HCT116 (cell line): Measurements from ENCODE around the gene BOD1. TPM values are rescaled to one million over a fixed set of nuclear protein-coding genes. Genes with fewer than 3 reads are reported as not detected.

Experiments used
- ATAC-seq: fragments of 200-7000 bp; cut with Tn5 transposase; 2 replicates; pipeline ENCODE4 v1.9.1; 2020; ENCODE audit warnings: mild to moderate bottlenecking, moderate library complexity
- BruUV-seq: library from RNA; stranded (reverse); fragments of 400-500 nt; replicated peaks from 2 replicates; lab custom pipeline; 2021; lab: Mats Ljungman, UMichigan
- CTCF ChIA-PET: fragments of 300-600 bp; sonication (Branson Sonifier 250); formaldehyde crosslinking; loops from one replicate; lab custom pipeline; 2021; ENCODE audit warnings: antibody characterized with exemption; lab: Charles Lee
- POLR2A ChIA-PET: fragments of 300-600, 350-600 bp; sonication (Branson Sonifier 250); formaldehyde crosslinking; loops from one replicate; lab custom pipeline; 2021; ENCODE audit warnings: antibody characterized with exemption; lab: Charles Lee
- RAD21 ChIA-PET, 2 experiments: fragments of 300-600 bp; sonication (Branson Sonifier 250); formaldehyde crosslinking; loops; one replicate each; lab custom pipeline; 2023; ENCODE audit warnings: low total read pairs in 2 of 2; ENCODE audit not compliant: uncharacterized antibody in 2 of 2, unreplicated experiment in 2 of 2, low non-redundant PET in 1 of 2; lab: Charles Lee
- DNase-seq: peaks from one replicate; pipeline ENCODE4 v3.0.0-alpha.2; 2010; ENCODE audit warnings: low read depth, low spot score
- H2AFZ ChIP-seq: fragments of 200-600 bp; shearing (Covaris generic), sonication (generic); 2 replicates; pipeline ENCODE4 v1.6.1; 2017; ENCODE audit warnings: low read depth, mixed run types, mixed read lengths, antibody characterized with exemption, low read length; ENCODE audit not compliant: poor library complexity, severe bottlenecking
- H3K27ac ChIP-seq: 2 replicates; pipeline ENCODE4 v1.5.1; 2012; ENCODE audit warnings: low read depth, low read length
- H3K27me3 ChIP-seq: fragments of 200-600 bp; sonication (generic); 2 replicates; pipeline ENCODE4 v1.6.1; 2016; ENCODE audit warnings: mixed run types, low read length, mixed read lengths; ENCODE audit not compliant: insufficient read depth
- H3K36me3 ChIP-seq, 2 experiments: fragments of 200-500 bp in 1 of 2; fragments of 200-600 bp in 1 of 2; sonication (Bioruptor generic) in 1 of 2; sonication (generic) in 1 of 2; 2 replicates each; pipeline versions ENCODE4 v1.5.1 to v1.6.1; 2014 to 2016; ENCODE audit warnings: low read length in 2 of 2, inconsistent platforms in 1 of 2, mixed read lengths in 1 of 2, mixed run types in 1 of 2; ENCODE audit not compliant: insufficient read depth in 2 of 2, control insufficient read depth in 1 of 2
- H3K4me1 ChIP-seq, 2 experiments: fragments of 200-600 bp in 1 of 2; sonication (generic) in 1 of 2; 2 replicates each; pipeline versions ENCODE4 v1.5.1 to v1.6.1; 2012 to 2017; ENCODE audit warnings: low read length in 2 of 2, inconsistent platforms in 1 of 2, mild to moderate bottlenecking in 1 of 2, mixed read lengths in 1 of 2, mixed run types in 1 of 2, moderate library complexity in 1 of 2; ENCODE audit not compliant: insufficient read depth in 2 of 2, control insufficient read depth in 1 of 2
- H3K4me2 ChIP-seq: fragments of 200-600 bp; sonication (generic); 2 replicates; pipeline ENCODE4 v1.6.1; 2017; ENCODE audit warnings: mixed run types, low read length, mixed read lengths
- H3K4me3 ChIP-seq, 2 experiments: fragments of 200-600 bp in 1 of 2; sonication (generic) in 1 of 2; replicated peaks in 1 of 2; 2 replicates each; pipeline ENCODE4 v1.5.1; 2011 to 2016; ENCODE audit warnings: low read length in 2 of 2, control low read depth in 1 of 2, low read depth in 1 of 2, mild to moderate bottlenecking in 1 of 2, mixed read lengths in 1 of 2, mixed run types in 1 of 2
- H3K79me2 ChIP-seq: fragments of 200-600 bp; sonication (generic); 2 replicates; pipeline ENCODE4 v1.6.1; 2017; ENCODE audit warnings: mild to moderate bottlenecking, mixed run types, low read length, moderate library complexity, mixed read lengths; ENCODE audit not compliant: insufficient read depth
- H3K9ac ChIP-seq: fragments of 200-600 bp; sonication (generic); 2 replicates; pipeline ENCODE4 v1.6.1; 2016; ENCODE audit warnings: low read length, mixed read lengths
- H3K9me2 ChIP-seq: fragments of 200-600 bp; sonication (generic), shearing (Covaris generic); 2 replicates; pipeline ENCODE4 v1.6.1; 2017; ENCODE audit warnings: mixed run types, mild to moderate bottlenecking, moderate library complexity; ENCODE audit not compliant: insufficient read depth
- H3K9me3 ChIP-seq, 2 experiments: fragments of 200-500 bp in 1 of 2; fragments of 200-600 bp in 1 of 2; sonication (Bioruptor generic) in 1 of 2; sonication (generic) in 1 of 2; 2 replicates each; pipeline ENCODE4 v1.6.1; 2014 to 2017; ENCODE audit warnings: low read length in 2 of 2, mixed read lengths in 2 of 2, inconsistent platforms in 1 of 2, low read depth in 1 of 2, mild to moderate bottlenecking in 1 of 2, mixed run types in 1 of 2, moderate library complexity in 1 of 2; ENCODE audit not compliant: control insufficient read depth in 1 of 2, insufficient read depth in 1 of 2
- H4K20me1 ChIP-seq: fragments of 200-600 bp; sonication (generic), shearing (Covaris generic); 2 replicates; pipeline ENCODE4 v1.6.1; 2017; ENCODE audit warnings: mixed run types, mild to moderate bottlenecking, moderate library complexity; ENCODE audit not compliant: insufficient read depth
- ATF3 ChIP-seq: IDR thresholded peaks from 2 replicates; pipeline ENCODE4 v1.6.1; 2012
- CTCF ChIP-seq, 3 experiments: fragments of 200-600 bp in 1 of 3; sonication (generic) in 1 of 3; IDR thresholded peaks in 2 of 3; conservative IDR thresholded peaks in 1 of 3; 2 replicates each; pipeline ENCODE4 v1.5.1; 2012 to 2017; ENCODE audit warnings: low read depth in 2 of 3, low read length in 2 of 3, antibody characterized with exemption in 1 of 3, borderline replicate concordance in 1 of 3, control low read depth in 1 of 3, mild to moderate bottlenecking in 1 of 3, mixed read lengths in 1 of 3, mixed run types in 1 of 3, moderate library complexity in 1 of 3; ENCODE audit not compliant: insufficient read depth in 1 of 3
- EZH2phosphoT487 ChIP-seq: fragments of 200-600 bp; IDR thresholded peaks from 2 replicates; pipeline ENCODE4 v1.6.1; 2018; ENCODE audit warnings: antibody characterized with exemption, borderline replicate concordance
- JUND ChIP-seq: IDR thresholded peaks from 2 replicates; pipeline ENCODE4 v1.6.1; 2012
- POLR2A ChIP-seq: IDR thresholded peaks from 2 replicates; pipeline ENCODE4 v1.7.0; 2011; ENCODE audit warnings: borderline replicate concordance; ENCODE audit not compliant: insufficient read depth, insufficient read length; ENCODE audit errors: extremely low read depth
- RAD21 ChIP-seq: IDR thresholded peaks from 2 replicates; pipeline ENCODE4 v1.6.1; 2012; ENCODE audit warnings: low read depth, mild to moderate bottlenecking
- SIN3A ChIP-seq: IDR thresholded peaks from 2 replicates; pipeline ENCODE4 v1.6.1; 2012; ENCODE audit warnings: low read depth
- TCF7L2 ChIP-seq: IDR thresholded peaks from 2 replicates; pipeline ENCODE4 v1.7.0; 2011; ENCODE audit warnings: borderline replicate concordance, inconsistent platforms; ENCODE audit not compliant: insufficient read depth, insufficient read length; ENCODE audit errors: extremely low read depth
- YY1 ChIP-seq: IDR thresholded peaks from 2 replicates; pipeline ENCODE4 v1.6.1; 2011; ENCODE audit warnings: low read length, low read depth, moderate library complexity, mild to moderate bottlenecking; ENCODE audit not compliant: insufficient replicate concordance; ENCODE audit errors: extremely low read depth
- intact Hi-C: fragments of 100-400 bp; cut with micrococcal nuclease; formaldehyde crosslinking; loops from 2 replicates; pipeline ENCODE4 v1.10.0; 2022
- total RNA-seq: library from RNA; stranded (reverse); gene quantifications from one replicate; pipeline ENCODE4 v1.2.1, GENCODE V29; 2021; ENCODE audit not compliant: unreplicated experiment
- TF ChIP-seq, protein P1 (sequence below): IDR thresholded peaks from 2 replicates; pipeline ENCODE4 v1.6.1; 2012

Gene BOD1
- total RNA-seq, 1 experiment from 2014 or later, result 60.2 TPM

GRCh38 chr5:173640156-173640804 lies 23.8 kb upstream of the BOD1 start:
- Histone ChIP-seq H3K9ac (no peak overlapping the region), H3K4me1 (no peaks in the 10 kb centered on the region), H2AFZ (no peak overlapping the region), H4K20me1 (no peaks in the 10 kb centered on the region), H3K4me2 (no peak overlapping the region), H3K9me3 (no peaks in the 10 kb centered on the region), H3K4me3 (no peak overlapping the region), H3K79me2 (no peaks in the 10 kb centered on the region), H3K27ac (no peak overlapping the region), H3K27me3 (0 out of 2 replicates have a peak, but pooled peaks cover 4% of the 10 kb centered on the region), H3K36me3 (no peaks in the 10 kb centered on the region), H3K9me2 (no peaks in the 10 kb centered on the region)
- BruUV-seq, result no TSS peak
- intact Hi-C loops, result no loop called here
- ChIA-PET CTCF (no interaction called here), POLR2A (no interaction called here), RAD21 (no interaction called here)
- 0 out of 2 replicates have a peak, but pooled peaks have one; percentile 4 for TF ChIP-seq RAD21
- TF ChIP-seq, protein P1, sequence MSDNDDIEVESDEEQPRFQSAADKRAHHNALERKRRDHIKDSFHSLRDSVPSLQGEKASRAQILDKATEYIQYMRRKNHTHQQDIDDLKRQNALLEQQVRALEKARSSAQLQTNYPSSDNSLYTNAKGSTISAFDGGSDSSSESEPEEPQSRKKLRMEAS, result no peak
- ATAC-seq (no peak), DNase-seq (no peak)

GRCh38 chr5:173638126-173639040 lies 21.9 kb upstream of the BOD1 start:
- Histone ChIP-seq H3K4me1 (no peaks in the 10 kb centered on the region), H3K9me2 (no peaks in the 10 kb centered on the region), H3K9me3 (no peaks in the 10 kb centered on the region), H4K20me1 (no peaks in the 10 kb centered on the region), H3K27ac (no peak overlapping the region), H3K4me3 (no peak overlapping the region), H2AFZ (no peak overlapping the region), H3K27me3 (no peaks in the 10 kb centered on the region), H3K36me3 (no peaks in the 10 kb centered on the region), H3K79me2 (no peaks in the 10 kb centered on the region), H3K9ac (no peak overlapping the region), H3K4me2 (no peak overlapping the region)
- no TSS peak for BruUV-seq
- DNase-seq, result no peak
- intact Hi-C loops, result no loop called here
- ChIA-PET POLR2A (no interaction called here), RAD21 (no interaction called here), CTCF (no interaction called here)
- ATAC-seq, result no peak
- TF ChIP-seq TCF7L2 (no peak), EZH2phosphoT487 (no peak), JUND (no peak), YY1 (no peak), CTCF (IDR thresholded peaks at IDR 0.05 in 2 of 3, conservative IDR thresholded peaks at IDR 0.05 in 1 of 3; ENCODE audit: borderline replicate concordance in 1 of 3, insufficient read depth in 1 of 3, low read depth in 2 of 3, low read length in 2 of 3) (no peak), POLR2A (no peak), SIN3A (no peak), ATF3 (no peak)
- TF ChIP-seq, protein P1, result no peak
